Activated effector memory CD4-positive, alpha-beta T cell treated with anti-CD3 and anti-CD28 coated beads, Interleukin-2, amount 50 U/mL, for 16 hours (primary cell): ENCODE data around the gene GHDC.
"Not testable (repeated sequence)": the region's sequence is repeated elsewhere in the genome, so short reads cannot be mapped to it uniquely, and the experiment has no call there.

Experiments
- DNase-seq: peaks from one replicate; pipeline ENCODE4 v3.0.0-alpha.2; 2020

GHDC gene

DNA sequence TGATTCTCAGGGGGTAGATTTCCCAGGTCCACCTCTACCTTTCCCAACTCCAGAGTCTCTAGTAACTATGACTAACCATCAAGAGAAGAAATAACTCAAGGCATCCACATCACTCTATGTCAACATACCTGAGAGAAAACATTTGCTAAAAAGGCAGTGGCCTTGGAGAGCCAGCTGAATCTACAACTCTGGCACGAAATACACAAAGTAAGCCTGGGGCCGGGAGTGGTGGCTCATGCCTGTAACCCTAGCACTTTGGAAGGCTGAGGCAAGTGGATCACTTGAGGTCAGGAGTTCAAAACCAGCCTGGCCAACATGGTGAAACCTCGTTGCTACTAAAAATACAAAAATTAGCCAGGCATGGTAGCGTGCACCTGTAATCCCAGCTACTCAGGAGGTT is 51.2 kb downstream of the GHDC start:
- not testable (repeated sequence) for DNase-seq

DNA sequence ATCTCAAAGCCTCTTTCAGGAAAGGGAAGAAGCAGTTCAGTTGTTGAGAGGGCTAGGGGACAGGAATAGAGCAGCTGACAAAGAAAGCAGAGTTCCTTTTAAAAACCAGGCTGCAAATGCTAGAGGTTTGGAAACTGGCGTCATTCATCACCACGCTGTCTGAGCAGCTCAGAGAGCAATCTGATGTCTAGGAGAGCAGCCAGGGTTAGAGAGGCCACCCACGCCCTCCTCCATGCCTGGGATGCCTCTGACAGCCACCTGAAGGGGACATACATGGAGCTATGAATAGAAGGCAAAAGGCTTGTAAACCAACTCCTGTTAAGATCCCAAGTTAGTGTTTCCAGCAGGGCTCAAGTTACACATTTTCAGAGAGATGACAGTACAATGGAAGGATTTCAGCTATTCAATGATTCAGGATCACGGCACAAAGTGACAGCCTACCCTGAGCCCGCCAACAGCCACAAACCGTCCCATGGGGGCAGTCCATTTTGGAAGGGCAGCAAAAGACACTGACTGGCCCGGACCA is 51.9 kb downstream of the GHDC start:
- DNase-seq, result no peak

- no peak for DNase-seq
These were observed 52.9 kb downstream of the GHDC start for GRCh38 chr17:42141382-42141781.

DNA sequence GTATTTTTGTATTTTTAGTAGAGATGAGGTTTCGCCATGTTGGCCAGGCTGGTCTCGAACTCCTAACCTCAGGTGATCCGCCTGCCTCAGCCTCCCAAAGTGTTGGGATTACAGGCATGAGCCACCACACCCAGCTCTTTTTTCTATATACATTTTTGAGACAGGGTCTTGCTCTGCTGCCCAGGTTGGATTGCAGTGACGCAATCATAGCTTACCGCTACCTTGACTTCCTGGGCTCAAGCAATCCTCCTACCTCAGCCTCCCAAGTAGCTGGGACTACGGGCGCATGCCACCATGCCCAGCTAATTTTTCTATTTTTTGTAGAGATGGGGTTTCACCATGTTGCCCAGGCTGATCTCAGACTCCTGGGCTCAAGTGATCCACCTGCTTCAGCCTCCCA is 53.6 kb downstream of the GHDC start:
- DNase-seq, result not testable (repeated sequence)
